Left kidney (tissue), 8 donors: Measurements from ENCODE around the gene STXBP6. TPM values are rescaled to one million over a fixed set of nuclear protein-coding genes. Genes with fewer than 3 reads are reported as not detected.

Source experiments
- DNase-seq: peaks from one replicate; pipeline ENCODE4 v3.0.0-alpha.2; 2013
- long read RNA-seq, 8 donors: transcript quantifications; one replicate each; lab custom pipeline, GENCODE V29; 2026
- polyA plus RNA-seq: library from polyadenylated mRNA; unstranded; fragments of 120-200 nt; gene quantifications from one replicate; pipeline ENCODE4 v1.2.1, GENCODE V29; 2013; ENCODE audit not compliant: insufficient read length

Gene STXBP6
- polyA plus RNA-seq = 9.8 TPM
- long read RNA-seq, donor 1, full-length matches to known transcripts = 3 of 3 reads
- long read RNA-seq, donor 1, partial matches to known transcripts = 0 of 3 reads
- long read RNA-seq, donor 1, other reads (novel, unspliced or antisense) = 0 of 3 reads
- long read RNA-seq, donor 2, full-length matches to known transcripts = 4 of 4 reads
- long read RNA-seq, donor 2, partial matches to known transcripts = 0 of 4 reads
- long read RNA-seq, donor 2, other reads (novel, unspliced or antisense) = 0 of 4 reads
- long read RNA-seq, donor 3, full-length matches to known transcripts = 4 of 4 reads
- long read RNA-seq, donor 3, partial matches to known transcripts = 0 of 4 reads
- long read RNA-seq, donor 3, other reads (novel, unspliced or antisense) = 0 of 4 reads
- long read RNA-seq, donor 4 = 0 reads
- long read RNA-seq, donor 5, full-length matches to known transcripts = 4 of 4 reads
- long read RNA-seq, donor 5, partial matches to known transcripts = 0 of 4 reads
- long read RNA-seq, donor 5, other reads (novel, unspliced or antisense) = 0 of 4 reads
- long read RNA-seq, donor 6, full-length matches to known transcripts = 7 of 7 reads
- long read RNA-seq, donor 6, partial matches to known transcripts = 0 of 7 reads
- long read RNA-seq, donor 6, other reads (novel, unspliced or antisense) = 0 of 7 reads
- long read RNA-seq, donor 7, full-length matches to known transcripts = 5 of 5 reads
- long read RNA-seq, donor 7, partial matches to known transcripts = 0 of 5 reads
- long read RNA-seq, donor 7, other reads (novel, unspliced or antisense) = 0 of 5 reads
- long read RNA-seq, donor 8, full-length matches to known transcripts = 3 of 3 reads
- long read RNA-seq, donor 8, partial matches to known transcripts = 0 of 3 reads
- long read RNA-seq, donor 8, other reads (novel, unspliced or antisense) = 0 of 3 reads

DNA sequence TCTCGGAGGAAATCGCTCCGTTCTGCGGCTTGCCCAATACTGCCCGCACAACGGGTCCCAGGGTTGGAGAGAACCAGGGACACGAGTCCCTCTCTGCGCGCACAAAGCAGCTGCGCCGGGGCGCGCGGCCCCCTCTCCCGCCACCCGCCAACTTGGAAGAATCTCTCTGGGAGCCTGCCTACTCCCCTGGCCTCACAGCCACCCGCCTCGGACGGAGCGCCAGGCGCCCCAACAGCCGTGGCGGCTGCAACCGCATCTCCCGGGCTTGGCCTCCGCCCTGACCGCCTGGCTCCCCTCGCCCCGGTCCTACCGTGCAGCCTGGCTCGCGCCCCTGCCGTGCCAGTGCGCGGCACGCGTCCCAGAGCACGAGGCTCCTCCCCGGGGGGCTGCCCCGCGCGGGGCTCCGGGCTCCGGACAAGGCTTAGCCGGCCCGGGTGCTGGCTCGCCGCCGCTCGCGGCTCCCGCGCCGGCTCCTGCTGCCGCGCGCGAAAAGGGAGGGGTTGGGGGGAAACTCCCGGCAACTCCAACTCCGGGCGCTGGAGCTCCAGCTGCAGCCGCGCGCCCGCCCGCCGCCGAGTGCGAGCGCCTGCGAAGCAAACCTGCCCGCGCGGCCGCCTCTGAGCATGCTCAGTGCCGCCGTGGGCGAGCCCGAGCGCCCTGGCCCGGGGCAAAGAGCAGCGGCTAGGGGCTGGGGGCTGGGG lies at the start of gene STXBP6:
Gene STXBP6 (minus strand): TSS at position 580 of the 701 bp plus-strand sequence. CDS start 75,329 bp downstream, outside the sequence.
- peak; percentile 67 for DNase-seq

DNA sequence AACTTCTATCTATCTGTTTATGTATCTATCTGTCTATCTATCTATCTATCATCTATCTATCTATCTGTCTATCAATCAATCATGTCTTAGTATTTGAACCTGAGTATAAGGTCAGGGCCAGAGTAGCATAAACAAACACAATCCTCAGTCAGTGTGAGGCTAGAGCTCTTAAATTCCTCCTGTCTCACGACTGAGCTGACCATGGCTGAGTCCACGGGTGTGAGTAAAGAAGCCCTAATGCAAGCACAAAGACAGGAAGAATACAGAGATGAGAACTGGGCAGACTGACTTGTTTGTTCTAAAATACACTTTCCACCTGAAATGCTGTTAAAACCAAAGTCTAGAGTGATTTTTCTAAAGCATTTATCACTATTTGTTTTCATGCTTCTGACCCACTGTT lies 47.2 kb upstream of the STXBP6 start:
- DNase-seq = no peak

GRCh38 chr14:25095736-25096437 lies 45.9 kb upstream of the STXBP6 start:
- peak; percentile 18 for DNase-seq

DNA sequence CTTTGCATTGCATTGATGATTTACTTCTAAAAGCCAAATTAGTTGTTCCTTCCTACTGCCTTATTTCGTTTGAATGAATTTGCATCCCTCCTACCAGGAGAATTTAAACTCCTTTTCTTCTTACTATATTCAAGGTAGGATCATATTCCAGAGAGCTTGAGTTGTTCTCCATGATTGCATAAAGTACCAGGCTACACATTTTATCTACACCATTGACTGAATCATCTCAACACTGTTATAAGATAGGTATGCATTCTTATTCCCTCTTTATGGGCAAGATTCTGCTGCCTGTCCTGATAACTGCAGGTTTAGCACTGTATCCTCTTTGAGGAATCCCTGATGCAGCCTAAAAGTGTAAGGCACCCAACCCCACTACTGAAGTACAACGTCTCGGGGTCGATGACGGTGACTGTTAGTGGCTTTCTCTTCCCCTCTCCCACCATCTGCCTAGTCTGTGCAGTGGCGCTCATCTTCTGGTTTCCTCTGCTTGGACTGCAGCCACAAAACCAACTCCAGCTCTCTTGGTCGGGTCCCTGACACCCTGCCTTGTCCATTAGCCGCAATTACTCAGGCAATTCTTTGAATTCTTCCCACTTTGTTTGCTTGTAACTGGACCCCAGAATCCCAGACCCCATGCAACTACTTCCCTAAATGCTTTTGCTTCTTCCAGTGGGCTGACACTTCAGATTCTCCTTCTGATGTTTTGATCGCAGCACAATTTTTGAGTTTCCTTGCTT lies 44.4 kb upstream of the STXBP6 start:
- no peak for DNase-seq

DNA sequence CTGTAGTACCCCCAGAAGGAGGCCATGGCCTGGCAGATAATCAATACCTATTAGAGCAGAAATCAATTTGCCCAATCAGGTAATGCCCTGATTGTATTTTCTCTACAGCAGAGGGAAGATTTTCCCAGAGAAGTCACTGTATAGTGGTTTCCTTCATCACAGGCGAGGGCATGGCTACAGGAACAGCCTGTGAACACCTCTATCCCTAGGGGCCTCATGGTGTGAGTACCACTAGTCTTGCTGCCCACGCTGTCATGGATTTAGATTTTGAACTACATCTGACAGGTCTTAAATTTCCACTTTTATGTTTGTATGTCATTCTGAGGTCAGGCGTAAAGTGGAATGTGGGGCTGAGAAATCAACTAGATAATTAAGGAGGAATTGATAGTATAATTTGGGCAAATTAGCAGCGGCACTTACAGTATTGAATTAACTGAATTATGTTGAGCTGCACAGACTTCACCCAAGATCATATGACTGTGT lies 42.4 kb upstream of the STXBP6 start:
- DNase-seq = no peak

DNA sequence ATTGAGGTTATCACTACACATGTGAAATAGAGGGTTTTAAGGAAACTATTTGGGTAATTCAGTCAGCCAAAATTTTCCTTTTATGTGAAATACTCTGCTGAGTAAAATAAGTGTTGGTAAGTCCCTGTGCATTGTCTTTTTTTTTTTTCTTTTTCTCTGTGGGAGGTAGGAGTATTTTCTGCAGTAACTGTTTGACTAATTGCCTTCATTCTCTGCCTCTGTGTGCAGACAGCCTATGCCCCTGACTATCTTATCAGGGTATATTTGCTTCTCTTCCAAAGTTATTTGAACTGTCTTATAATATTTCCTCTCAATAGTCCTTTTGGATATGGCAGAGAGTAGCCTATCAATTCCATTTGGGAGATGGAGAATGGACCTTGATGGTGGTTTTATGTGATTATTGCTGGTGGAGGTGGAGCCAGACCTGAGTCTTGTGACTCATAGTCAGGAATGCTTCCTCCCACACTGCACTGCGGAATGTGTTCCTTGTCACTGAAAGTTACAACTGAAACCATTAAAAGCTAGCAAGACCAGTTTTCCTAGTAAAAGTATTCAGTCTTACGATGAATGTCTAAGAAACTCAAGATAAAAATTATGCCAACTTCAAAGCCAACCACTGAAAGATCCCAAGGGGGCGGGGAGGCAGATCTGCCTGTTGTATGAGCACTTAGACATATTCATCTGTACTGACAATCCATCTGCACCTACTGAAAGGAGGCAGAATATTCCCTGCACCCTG lies 40.9 kb upstream of the STXBP6 start:
- DNase-seq = peak; percentile 44

GRCh38 chr14:25090256-25090655 lies 40.3 kb upstream of the STXBP6 start:
- no peak for DNase-seq

- DNase-seq = no peak
Observed at GRCh38 chr14:25089496-25089895, 39.5 kb upstream of the STXBP6 start.

GRCh38 chr14:25086821-25087396 lies 37.0 kb upstream of the STXBP6 start:
- DNase-seq = no peak

- DNase-seq = no peak
Observed at GRCh38 chr14:25086081-25086480, 36.1 kb upstream of the STXBP6 start.

- no peak for DNase-seq
Observed at GRCh38 chr14:25080682-25081081, 30.7 kb upstream of the STXBP6 start.

GRCh38 chr14:25079311-25079710 lies 29.4 kb upstream of the STXBP6 start:
- DNase-seq = no peak

DNA sequence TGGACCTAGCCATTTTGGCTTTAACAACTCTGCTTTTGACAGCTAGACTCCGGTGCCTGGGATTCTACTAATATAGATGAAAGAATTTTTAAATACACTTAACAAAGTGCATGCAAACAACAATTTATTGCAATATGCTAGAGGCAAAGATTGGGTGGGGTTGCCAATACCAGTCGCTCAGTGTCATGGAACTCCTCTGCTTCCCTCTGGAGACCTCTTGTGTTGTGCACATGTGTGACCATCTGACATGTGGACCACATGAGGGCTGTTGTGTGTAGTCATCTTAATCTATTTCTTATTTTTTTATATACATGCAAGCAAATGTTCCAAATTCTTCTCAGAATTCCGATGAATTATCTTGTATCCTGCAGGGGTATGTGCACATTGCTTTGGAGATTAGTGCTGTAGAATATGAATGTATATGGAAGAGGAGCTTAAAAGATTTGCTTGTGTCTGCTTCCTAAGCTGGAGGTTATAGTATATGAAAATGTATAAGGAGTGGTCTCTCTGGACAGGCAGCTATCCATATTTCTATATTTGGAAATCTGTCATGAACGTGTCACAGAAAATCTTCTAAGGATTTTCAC lies 24.2 kb upstream of the STXBP6 start:
- DNase-seq = no peak

- no peak for DNase-seq
Observed at GRCh38 chr14:25069879-25070278, 19.9 kb upstream of the STXBP6 start.

DNA sequence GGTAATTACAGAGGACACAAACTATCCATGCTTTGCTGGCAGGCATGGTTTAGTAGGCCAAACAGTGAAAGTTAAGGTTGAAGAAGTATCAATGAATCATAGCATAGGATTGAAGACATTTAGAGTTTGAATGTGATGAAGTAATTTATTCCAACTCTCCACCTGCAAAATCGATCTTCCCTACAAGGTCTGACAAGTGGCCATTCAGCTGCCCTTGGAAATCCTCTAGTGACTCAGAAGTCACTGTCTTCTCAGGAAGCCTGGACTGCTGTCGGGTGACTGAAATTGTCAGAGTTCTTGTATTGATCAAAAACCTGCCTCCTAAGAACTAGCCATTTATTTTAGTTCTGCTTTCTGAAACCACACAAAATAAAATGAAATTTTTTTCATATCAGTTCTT lies 17.7 kb upstream of the STXBP6 start:
- no peak for DNase-seq

DNA sequence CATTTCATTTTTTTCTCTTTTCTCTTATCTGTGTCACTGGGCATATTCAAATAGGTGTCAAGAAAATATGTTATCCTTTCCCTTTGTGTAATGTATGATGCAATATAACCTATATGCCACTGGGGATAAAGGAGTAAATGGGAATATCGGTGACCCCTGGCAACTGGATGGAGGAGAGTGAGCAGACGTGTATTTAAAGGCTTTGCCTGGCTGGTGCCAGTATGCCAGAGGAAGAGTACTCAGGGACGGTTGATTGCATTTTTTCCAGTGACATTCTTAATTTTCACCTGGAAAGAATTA lies 12.0 kb upstream of the STXBP6 start:
- DNase-seq = no peak

GRCh38 chr14:25056688-25057078 lies 6.7 kb upstream of the STXBP6 start:
- no peak for DNase-seq

DNA sequence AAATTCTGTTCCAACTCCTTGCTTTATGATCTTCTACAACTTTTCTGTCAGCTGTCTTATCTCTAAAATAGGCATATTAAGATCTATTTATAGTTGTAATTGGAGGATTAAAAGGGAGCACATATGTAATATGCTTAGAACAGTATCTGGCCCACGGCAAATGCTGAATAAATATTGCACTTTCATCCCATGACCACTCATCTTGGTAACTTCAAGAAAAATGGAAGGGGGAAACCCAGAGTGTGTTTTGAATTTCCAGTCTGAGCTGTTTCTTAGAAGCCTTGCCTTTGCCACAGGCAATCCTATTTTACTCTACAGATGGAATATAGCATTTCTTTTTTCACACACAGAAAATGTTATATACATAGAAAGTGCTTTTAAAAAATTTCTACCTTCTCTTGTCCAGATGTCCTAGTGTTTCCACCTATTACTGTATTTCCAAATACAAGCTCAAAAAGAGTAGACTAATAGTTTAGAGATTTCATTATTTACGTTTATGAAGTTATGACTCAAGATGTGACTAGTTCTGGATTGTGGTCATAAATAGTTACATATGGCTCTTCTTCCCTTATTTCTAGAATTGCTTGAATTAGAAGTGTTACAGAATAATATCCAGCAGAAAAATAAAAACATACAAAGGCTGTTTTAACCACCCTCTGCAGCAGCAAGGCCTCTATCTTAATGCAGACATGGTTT lies 6.2 kb upstream of the STXBP6 start:
- no peak for DNase-seq

GRCh38 chr14:25055005-25055404 lies 5.1 kb upstream of the STXBP6 start:
- DNase-seq = no peak
